ENCODE data around the gene THSD4.

- TF ChIP-seq CTCF (IDR thresholded peaks at IDR 0.05), result no peak
- no peak for TF ChIP-seq POLR2A (IDR thresholded peaks at IDR 0.05)
Observed at GRCh38 chr15:71729319-71729718, 614.0 kb downstream of the THSD4 start.
